HepG2 (cell line): ENCODE results near the gene P2RY2. TPM values are rescaled to one million over a fixed set of nuclear protein-coding genes. Genes with fewer than 3 reads are reported as not detected.

Experiments used
- ATAC-seq: fragments of 200-7000 bp; cut with Tn5 transposase; 3 replicates; pipeline ENCODE4 v1.9.1; 2020; ENCODE audit warnings: mild to moderate bottlenecking, moderate library complexity
- BruUV-seq: library from RNA; stranded (reverse); fragments of 400-500 nt; replicated peaks from 2 replicates; lab custom pipeline; 2021; lab: Mats Ljungman, UMichigan
- CTCF ChIA-PET: fragments of 300-600 bp; formaldehyde crosslinking; extraction: SDS; loops from one replicate; lab custom pipeline; 2021; ENCODE audit warnings: low total read pairs, inconsistent platforms, low intra/inter-chr PET ratio; lab: Yijun Ruan, JAX
- POLR2A ChIA-PET: fragments of 350-600 bp; sonication (Branson Sonifier 250); formaldehyde crosslinking; loops from one replicate; lab custom pipeline; 2020; ENCODE audit warnings: antibody characterized with exemption, inconsistent platforms; lab: Yijun Ruan, JAX
- DNase-seq: peaks from one replicate; pipeline ENCODE4 v3.0.0-alpha.2; 2015; ENCODE audit warnings: low spot score
- FAIRE-seq: peaks from 3 replicates; lab custom pipeline; 2011; peaks lifted over from hg19 to GRCh38; lab: Jason Lieb, UNC
- H2AFZ ChIP-seq: one replicate; pipeline ENCODE4 v1.6.1; 2011; ENCODE audit warnings: low read length, inconsistent platforms
- H3K27ac ChIP-seq: fragments of 300-600 bp; 3 replicates; pipeline ENCODE4 v1.8.0; 2011; ENCODE audit warnings: mixed run types, mild to moderate bottlenecking, mixed read lengths, low read length, inconsistent platforms; ENCODE audit not compliant: insufficient read depth; ENCODE audit errors: extremely low read length
- H3K27me3 ChIP-seq, 2 experiments: fragments of 200-600 bp in 1 of 2; 2 replicates in 1 of 2; 3 replicates in 1 of 2; pipeline versions ENCODE4 v1.6.0 to v1.8.0; 2011; ENCODE audit warnings: low read length in 2 of 2, mild to moderate bottlenecking in 2 of 2, moderate library complexity in 2 of 2, inconsistent platforms in 1 of 2; ENCODE audit not compliant: insufficient read depth in 2 of 2, control insufficient read depth in 1 of 2
- H3K36me3 ChIP-seq, 2 experiments: fragments of 200-600 bp in 1 of 2; replicated peaks in 1 of 2; 2 replicates in 1 of 2; 3 replicates in 1 of 2; pipeline versions ENCODE4 v1.5.1 to v1.8.0; 2011; ENCODE audit warnings: low read length in 2 of 2, inconsistent platforms in 1 of 2; ENCODE audit not compliant: insufficient read depth in 2 of 2, control insufficient read depth in 1 of 2
- H3K4me1 ChIP-seq: 2 replicates; pipeline ENCODE4 v1.5.1; 2012; ENCODE audit warnings: low read length, inconsistent platforms; ENCODE audit not compliant: insufficient read depth
- H3K4me2 ChIP-seq: 2 replicates; pipeline ENCODE4 v1.6.0; 2011; ENCODE audit warnings: low read depth, low read length, inconsistent platforms
- H3K4me3 ChIP-seq, 3 experiments: fragments of 200-600 bp in 1 of 3; sonication (generic), shearing (Covaris generic) in 1 of 3; replicated peaks in 1 of 3; 2 replicates each; pipeline ENCODE4 v1.5.1; 2011 to 2016; ENCODE audit warnings: low read length in 3 of 3, inconsistent platforms in 2 of 3, low read depth in 2 of 3, mild to moderate bottlenecking in 2 of 3, control low read depth in 1 of 3, mixed read lengths in 1 of 3; ENCODE audit not compliant: insufficient read depth in 1 of 3
- H3K79me2 ChIP-seq: one replicate; pipeline ENCODE4 v1.6.1; 2011; ENCODE audit warnings: low read length, inconsistent platforms; ENCODE audit not compliant: insufficient read depth
- H3K9ac ChIP-seq: 2 replicates; pipeline ENCODE4 v1.6.0; 2011; ENCODE audit warnings: mild to moderate bottlenecking, low read depth, low read length, inconsistent platforms; ENCODE audit not compliant: insufficient read depth
- H3K9me3 ChIP-seq: 2 replicates; pipeline ENCODE4 v1.5.1; 2012; ENCODE audit warnings: mild to moderate bottlenecking, low read length
- H4K20me1 ChIP-seq: 2 replicates; pipeline ENCODE4 v1.6.0; 2011; ENCODE audit warnings: inconsistent platforms, mild to moderate bottlenecking, low read length, moderate library complexity; ENCODE audit not compliant: insufficient read depth
- FOSL2 ChIP-seq: sonication (generic); formaldehyde crosslinking; IDR thresholded peaks from 2 replicates; pipeline ENCODE4 v1.4.0; 2020; ENCODE audit warnings: missing genetic modification reagents
- GPBP1L1 ChIP-seq: sonication (generic); formaldehyde crosslinking; IDR thresholded peaks from 2 replicates; pipeline ENCODE4 v1.5.0; 2020; ENCODE audit warnings: mild to moderate bottlenecking, missing genetic modification reagents
- HNF4A ChIP-seq: sonication (generic); formaldehyde crosslinking; IDR thresholded peaks from 2 replicates; pipeline ENCODE4 v1.4.0; 2020; ENCODE audit warnings: missing genetic modification reagents
- ISX ChIP-seq: sonication (generic); formaldehyde crosslinking; conservative IDR thresholded peaks from 2 replicates; pipeline ENCODE4 v1.5.0; 2020; ENCODE audit warnings: missing genetic modification reagents
- YY1 ChIP-seq: IDR thresholded peaks from 2 replicates; pipeline ENCODE4 v1.6.1; 2011; ENCODE audit warnings: low read length, low read depth, moderate library complexity, mild to moderate bottlenecking; ENCODE audit not compliant: insufficient read depth, insufficient replicate concordance
- ZNF800 ChIP-seq: sonication (generic); formaldehyde crosslinking; IDR thresholded peaks from 2 replicates; pipeline ENCODE4 v1.4.0; 2020; ENCODE audit warnings: missing genetic modification reagents
- WGBS: methylation state at CpG from one replicate; pipeline ENCODE4 v1.1.6; 2017; ENCODE audit warnings: low lambda C conversion rate; 5-methylcytosine and 5-hydroxymethylcytosine counted together
- in situ Hi-C: cut with HindIII; loops from 2 replicates; pipeline ENCODE4 v1.10.0; 2017; ENCODE audit warnings: low pct_unique_long_range_greater_than_20kb; ENCODE audit not compliant: extremely low pct_ligation_motif_present
- intact Hi-C: fragments of 100-400 bp; cut with micrococcal nuclease; formaldehyde crosslinking; loops from one replicate; pipeline ENCODE4 v1.10.0; 2022; ENCODE audit not compliant: unreplicated experiment
- polyA plus RNA-seq, 8 experiments: library from polyadenylated mRNA; depleted of rRNA in 3 of 8; stranded (reverse) in 7 of 8; unstranded in 1 of 8; fragments of >200 nt; fragmentation: Illumina TruSeq in 4 of 8; extraction: Trizol in 4 of 8; gene quantifications; 2 replicates each; pipeline versions ENCODE4 v1.2.1 to v1.2.3, GENCODE V29; 2011 to 2016; ENCODE audit warnings: low read depth in 4 of 8, missing spikeins in 1 of 8, mixed read lengths in 1 of 8; ENCODE audit not compliant: insufficient read depth in 1 of 8
- total RNA-seq, 5 experiments: library from RNA; depleted of rRNA; stranded (reverse); fragments of >200 nt; fragmentation: Illumina TruSeq; extraction: Trizol; gene quantifications; 2 replicates each; pipeline ENCODE4 v1.2.3, GENCODE V29; 2016; ENCODE audit warnings: low read depth in 1 of 5

The P2RY2 gene
- total and polyA plus RNA-seq, 2 of the 13 experiments (the other 11 are each of a cell fraction or from before 2014, with no cell fraction given), result 0.95 to 3.1 TPM

- H2AFZ ChIP-seq, result no peak overlapping the region
- H3K27me3 ChIP-seq, result peaks cover 7 to 50% of the 10 kb centered on the region in 2 experiments; a peak in 4 of 5 replicates
- no peaks in the 10 kb centered on the region for H3K9me3 ChIP-seq
- H3K4me1 ChIP-seq, result peaks cover 50% of the 10 kb centered on the region
- in situ Hi-C loops (no loop called here), intact Hi-C loops (no loop called here)
- ChIA-PET POLR2A (no interaction called here), CTCF (no interaction called here)
- no peak overlapping the region for H3K9ac ChIP-seq
- DNase-seq (no peak), ATAC-seq (no peak), FAIRE-seq (no peak)
- peak overlapping the region in 1 of 3 experiments; percentile 45; a peak in 1 of 6 replicates for H3K4me3 ChIP-seq
- TF ChIP-seq GPBP1L1 (CRISPR knock-in tag) (no peak), YY1 (no peak), ZNF800 (CRISPR knock-in tag) (no peak), HNF4A (CRISPR knock-in tag) (peak; percentile 8; the same call in 1 of the 2 replicates), ISX (CRISPR knock-in tag) (no peak), FOSL2 (CRISPR knock-in tag) (no peak)
- 4% methylated on average over 8 of the region's 18 CpGs for WGBS
- no TSS peak for BruUV-seq
- no peak overlapping the region for H3K27ac ChIP-seq
- H3K36me3 ChIP-seq, result no peaks in the 10 kb centered on the region
- peak overlapping the region; percentile 59 for H3K4me2 ChIP-seq
- no peaks in the 10 kb centered on the region for H3K79me2 ChIP-seq
- H4K20me1 ChIP-seq, result no peaks in the 10 kb centered on the region
These were observed 52.9 kb downstream of the P2RY2 start for GRCh38 chr11:73270855-73271477.
